Right lobe of liver (tissue), 6 donors: ENCODE data around the gene HTR5A. TPM values are rescaled to one million over a fixed set of nuclear protein-coding genes. Genes with fewer than 3 reads are reported as not detected.

Experiments used
- ATAC-seq, 4 donors: fragments of 200-7000 bp; cut with Tn5 transposase; one replicate each; pipeline ENCODE4 v1.9.1; 2020; ENCODE audit warnings: mild to moderate bottlenecking in 4 of 4, moderate library complexity in 4 of 4
- DNase-seq, 3 donors: peaks; one replicate each; pipeline ENCODE4 v3.0.0-alpha.2; 2020
- H3K27ac ChIP-seq, 3 donors: fragments of 200-600 bp; one replicate each; pipeline ENCODE4 v1.8.0; 2022
- H3K27me3 ChIP-seq, 2 donors: fragments of 200-600 bp; one replicate each; pipeline ENCODE4 v1.8.0; 2022
- H3K36me3 ChIP-seq, 4 donors: fragments of 200-600 bp; sonication (generic) in 1 of 4; one replicate each; pipeline versions ENCODE4 v1.5.1 to v1.8.0; 2017 to 2022; ENCODE audit warnings: control low read depth in 1 of 4
- H3K4me1 ChIP-seq, 4 donors: fragments of 200-600 bp; sonication (generic) in 1 of 4; one replicate each; pipeline versions ENCODE4 v1.5.1 to v1.8.0; 2017 to 2022; ENCODE audit warnings: control low read depth in 1 of 4
- H3K4me3 ChIP-seq, 3 donors: fragments of 200-600 bp; one replicate each; pipeline ENCODE4 v1.8.0; 2022
- H3K9me3 ChIP-seq, 4 donors: fragments of 200-600 bp; sonication (generic) in 1 of 4; one replicate each; pipeline versions ENCODE4 v1.5.1 to v1.8.0; 2017 to 2022; ENCODE audit warnings: control low read depth in 1 of 4
- CTCF ChIP-seq, 4 donors: fragments of 200-600 bp in 3 of 4; fragments of 450-650 bp in 1 of 4; IDR thresholded peaks; one replicate each; pipeline versions ENCODE4 v1.5.1 to v1.8.0; 2016 to 2022; ENCODE audit warnings: antibody characterized with exemption in 4 of 4, mild to moderate bottlenecking in 2 of 4
- POLR2A ChIP-seq: fragments of 450-650 bp; IDR thresholded peaks from one replicate; pipeline ENCODE4 v1.6.1; 2017; ENCODE audit warnings: antibody characterized with exemption, mild to moderate bottlenecking
- WGBS: methylation state at CpG from one replicate; pipeline ENCODE4 v1.1.6; 2018; ENCODE audit warnings: low coverage, low lambda C conversion rate; ENCODE audit not compliant: insufficient coverage; ENCODE audit errors: missing lambda C conversion rate; 5-methylcytosine and 5-hydroxymethylcytosine counted together
- intact Hi-C, 2 donors: fragments of 100-400 bp; cut with DNase I; formaldehyde crosslinking; loops; one replicate each; pipeline versions ENCODE4 v1.11.2 to v1.14.1; 2022
- long read RNA-seq: library from polyadenylated mRNA; unstranded; transcript quantifications from one replicate; pipeline ENCODE4 v2.0.0, GENCODE V29; 2019
- total RNA-seq, 6 experiments: library from RNA; depleted of rRNA in 2 of 6; stranded (reverse); fragments of >200 nt in 2 of 6; fragmentation: NEBNext Ultra II Directional in 3 of 6; extraction: Animal tissue kit (Norgen Biotek cat#: 25700) in 3 of 6; gene quantifications; one replicate each; pipeline versions ENCODE4 v1.1.0 to v1.2.4, GENCODE V29; 2016 to 2023
- donor health status: DM: no; HTN: yes; CAD: no.
- donor health status: DM: no; HTN: no; CAD: no.
- donor health status: DM: no; HTN: no; CAD: no.
- donor health status: DM: no; HTN: yes; CAD: no.
- donor health status: DM: no; HTN: yes; CAD: no.

Gene HTR5A
- total RNA-seq, result not detected
- long read RNA-seq, result 0 reads

- H3K36me3 ChIP-seq, result no peaks in the 10 kb centered on the region
- peaks cover 0 to 14% of the 10 kb centered on the region in 2 donors for H3K27me3 ChIP-seq
- peak; percentile 82 to 89 (median 86) for DNase-seq
- no peaks in the 10 kb centered on the region for H3K9me3 ChIP-seq
- no peak within 1 kb of the TSS for H3K4me3 ChIP-seq
- ATAC-seq, result peak; percentile 99 to 100 (median 100)
- TF ChIP-seq CTCF (IDR thresholded peaks at IDR 0.05) (peak in 1 of 4 donors; percentile 18), POLR2A (no peak)
- H3K4me1 ChIP-seq, result no peaks in the 10 kb centered on the region
- no peak within 1 kb of the TSS for H3K27ac ChIP-seq
- intact Hi-C loops, result no loop called here
- WGBS, result 3% methylated on average over 7 of the region's 48 CpGs
These were observed at the start of gene HTR5A for GRCh38 chr7:155069992-155070751. HTR5A (plus strand) TSS chr7:155070324; CDS start chr7:155070900, 576 bp downstream.

GRCh38 chr7:155020996-155021395 lies 49.1 kb upstream of the HTR5A start:
- intact Hi-C loops, result no loop called here
- H3K4me1 ChIP-seq, result no peaks in the 10 kb centered on the region
- no peaks in the 10 kb centered on the region for H3K36me3 ChIP-seq
- TF ChIP-seq CTCF (IDR thresholded peaks at IDR 0.05) (no peak), POLR2A (no peak)
- no peaks in the 10 kb centered on the region for H3K9me3 ChIP-seq
- WGBS, result 56% methylated on average over 4 of the region's 5 CpGs
- H3K27me3 ChIP-seq, result no peaks in the 10 kb centered on the region
- no peak overlapping the region for H3K4me3 ChIP-seq
- H3K27ac ChIP-seq, result no peak overlapping the region
- ATAC-seq (no peak), DNase-seq (no peak)

GRCh38 chr7:155021699-155022145 lies 48.4 kb upstream of the HTR5A start:
- TF ChIP-seq POLR2A, result no peak
- no peak for TF ChIP-seq CTCF (IDR thresholded peaks at IDR 0.05)
- Histone ChIP-seq H3K36me3 (no peaks in the 10 kb centered on the region), H3K9me3 (no peaks in the 10 kb centered on the region), H3K4me1 (no peaks in the 10 kb centered on the region), H3K27ac (no peak overlapping the region), H3K27me3 (no peaks in the 10 kb centered on the region), H3K4me3 (no peak overlapping the region)
- 71% methylated on average over 7 of the region's 7 CpGs for WGBS
- ATAC-seq (no peak), DNase-seq (no peak)
- intact Hi-C loops, result no loop called here

GRCh38 chr7:155027879-155028278 lies 42.2 kb upstream of the HTR5A start:
- Histone ChIP-seq H3K27ac (no peak overlapping the region), H3K36me3 (no peaks in the 10 kb centered on the region), H3K4me1 (no peaks in the 10 kb centered on the region), H3K27me3 (no peaks in the 10 kb centered on the region), H3K9me3 (no peaks in the 10 kb centered on the region), H3K4me3 (no peak overlapping the region)
- DNase-seq, result no peak
- TF ChIP-seq CTCF (IDR thresholded peaks at IDR 0.05) (no peak), POLR2A (no peak)
- ATAC-seq, result no peak
- WGBS, result 71% methylated on average over 1 of the region's 1 CpG
- intact Hi-C loops, result no loop called here
